Activated CD4-positive, alpha-beta T cell treated with anti-CD3 and anti-CD28 coated beads, Interleukin-2, amount 50 U/mL, for 48 hours (primary cell): Measurements from ENCODE around the gene MFSD6L.
"Not testable (repeated sequence)": the region's sequence is repeated elsewhere in the genome, so short reads cannot be mapped to it uniquely, and the experiment has no call there.

Experiments used
- DNase-seq, 2 experiments: peaks; one replicate each; pipeline ENCODE4 v3.0.0-alpha.2; 2020

The MFSD6L gene

GRCh38 chr17:8825802-8826201 lies 26.6 kb upstream of the MFSD6L start:
- no peak for DNase-seq

- no peak for DNase-seq
Observed at GRCh38 chr17:8823279-8823678, 24.1 kb upstream of the MFSD6L start.

DNA sequence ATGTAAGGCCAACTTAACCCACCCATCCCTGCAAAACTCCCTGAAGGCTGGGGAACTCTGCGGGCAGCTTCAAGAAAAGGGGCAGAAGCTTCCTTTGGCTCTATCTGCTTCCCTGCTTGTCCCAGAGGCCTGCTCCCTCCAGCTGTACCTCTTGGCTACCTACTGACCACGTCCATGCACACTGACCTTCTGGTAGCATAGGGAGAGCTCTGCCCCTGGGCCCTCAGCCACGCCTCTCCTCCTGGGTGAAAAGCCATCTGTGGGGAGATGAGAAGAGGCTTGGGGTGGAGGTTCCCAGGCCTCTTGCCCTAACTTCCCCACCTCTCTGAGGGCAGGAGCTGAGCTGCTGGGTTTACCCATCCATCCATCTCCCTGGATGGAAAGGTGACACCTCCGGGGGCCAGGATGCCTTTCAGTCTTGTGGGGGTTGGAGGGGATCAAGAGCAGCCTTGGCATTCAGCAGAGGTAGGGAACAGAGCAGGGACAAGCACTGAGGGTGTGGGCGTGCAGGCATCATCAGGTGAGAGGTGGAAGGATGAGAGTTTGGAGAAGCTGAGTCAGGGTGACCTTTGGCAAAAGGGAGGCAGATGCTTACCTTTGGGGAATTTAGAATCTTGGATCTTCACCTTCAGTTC lies 23.4 kb upstream of the MFSD6L start:
- DNase-seq, result no peak

GRCh38 chr17:8821446-8822105 lies 22.4 kb upstream of the MFSD6L start:
- no peak for DNase-seq

- DNase-seq, result no peak
Observed at GRCh38 chr17:8820311-8821010, 21.3 kb upstream of the MFSD6L start.

- DNase-seq, result no peak
Observed at GRCh38 chr17:8818654-8819330, 19.6 kb upstream of the MFSD6L start.

- DNase-seq, result no peak
Observed at GRCh38 chr17:8818047-8818446, 18.9 kb upstream of the MFSD6L start.

DNA sequence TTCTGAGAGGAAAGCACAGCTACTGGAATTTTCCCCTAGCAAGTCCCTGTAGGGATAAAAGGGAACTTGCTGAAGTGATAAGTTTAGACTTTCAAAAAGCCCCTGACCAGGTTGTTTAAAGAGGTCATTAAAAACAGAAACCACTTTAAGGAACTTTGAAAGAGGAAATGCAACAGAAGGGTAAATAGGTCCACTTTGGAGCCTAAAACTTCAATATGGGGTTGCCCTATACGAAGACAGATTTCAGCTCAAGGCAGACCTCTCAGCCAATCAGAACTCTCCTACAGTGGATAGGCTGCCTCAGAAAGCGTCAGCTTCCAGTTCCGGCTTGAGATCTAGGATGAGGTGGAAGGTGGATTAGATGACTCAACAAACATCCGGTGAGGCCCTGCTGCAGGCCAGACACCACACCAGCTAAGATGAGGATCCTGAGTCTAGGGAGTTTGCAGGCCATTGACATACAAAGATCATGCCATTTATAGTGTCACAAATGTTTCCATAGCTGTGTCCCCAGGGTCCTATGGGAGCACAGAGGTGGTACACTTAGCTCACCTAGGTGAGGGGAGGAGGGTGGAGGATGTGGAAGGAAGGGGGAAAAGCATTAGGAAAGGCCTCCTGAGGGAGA lies 7.9 kb upstream of the MFSD6L start:
- DNase-seq, result no peak

DNA sequence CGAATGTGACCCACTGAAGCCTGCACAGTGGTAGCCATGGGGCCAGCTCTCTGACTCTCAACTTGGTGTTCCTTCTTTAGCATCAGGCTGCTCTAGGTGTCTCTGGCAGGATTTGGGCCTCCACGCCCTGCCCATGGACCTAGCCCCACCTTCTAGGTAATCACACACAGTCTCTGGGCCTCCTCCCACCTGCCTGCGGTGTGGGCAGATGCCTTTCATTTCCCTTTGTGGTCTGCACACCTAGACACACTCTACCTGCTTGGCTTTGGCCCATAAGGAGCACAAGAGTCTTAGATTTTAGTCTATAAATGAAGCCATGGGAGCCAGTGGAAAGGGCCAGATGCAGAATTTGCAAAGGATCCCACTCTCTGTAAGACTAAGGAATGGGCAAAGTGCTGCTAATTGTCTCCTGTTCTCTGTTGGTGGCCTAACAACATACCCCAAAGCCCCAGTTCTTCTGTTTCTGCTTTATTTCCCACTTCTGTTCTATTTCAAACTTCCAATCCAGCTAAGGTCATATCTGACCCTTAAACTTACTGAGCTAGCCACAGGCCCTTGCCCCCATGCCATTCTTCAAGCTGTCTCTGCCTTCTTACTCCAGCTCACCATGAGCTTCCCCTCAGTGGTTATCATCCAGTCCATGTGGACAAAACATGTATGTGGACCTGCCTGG lies 7.2 kb upstream of the MFSD6L start:
- no peak for DNase-seq

DNA sequence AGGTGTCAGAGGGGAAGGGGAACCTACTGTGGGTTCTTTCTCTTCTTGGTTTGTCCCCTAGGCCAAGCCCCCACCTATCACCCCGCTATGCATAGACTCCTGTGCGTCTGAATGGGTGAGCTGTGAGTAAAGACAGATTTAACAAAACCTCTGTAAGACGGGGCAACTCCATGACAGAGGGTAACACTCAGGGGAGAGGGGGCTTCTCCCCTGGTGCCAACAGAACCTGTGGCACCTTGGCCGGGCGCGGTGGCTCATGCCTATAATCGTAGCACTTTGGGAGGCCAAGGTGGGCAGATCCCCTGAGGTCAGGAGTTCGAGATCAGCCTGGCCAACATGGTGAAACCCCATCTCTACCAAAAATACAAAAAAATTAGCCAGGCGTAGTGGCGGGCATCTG lies 6.2 kb upstream of the MFSD6L start:
- not testable (repeated sequence) for DNase-seq

DNA sequence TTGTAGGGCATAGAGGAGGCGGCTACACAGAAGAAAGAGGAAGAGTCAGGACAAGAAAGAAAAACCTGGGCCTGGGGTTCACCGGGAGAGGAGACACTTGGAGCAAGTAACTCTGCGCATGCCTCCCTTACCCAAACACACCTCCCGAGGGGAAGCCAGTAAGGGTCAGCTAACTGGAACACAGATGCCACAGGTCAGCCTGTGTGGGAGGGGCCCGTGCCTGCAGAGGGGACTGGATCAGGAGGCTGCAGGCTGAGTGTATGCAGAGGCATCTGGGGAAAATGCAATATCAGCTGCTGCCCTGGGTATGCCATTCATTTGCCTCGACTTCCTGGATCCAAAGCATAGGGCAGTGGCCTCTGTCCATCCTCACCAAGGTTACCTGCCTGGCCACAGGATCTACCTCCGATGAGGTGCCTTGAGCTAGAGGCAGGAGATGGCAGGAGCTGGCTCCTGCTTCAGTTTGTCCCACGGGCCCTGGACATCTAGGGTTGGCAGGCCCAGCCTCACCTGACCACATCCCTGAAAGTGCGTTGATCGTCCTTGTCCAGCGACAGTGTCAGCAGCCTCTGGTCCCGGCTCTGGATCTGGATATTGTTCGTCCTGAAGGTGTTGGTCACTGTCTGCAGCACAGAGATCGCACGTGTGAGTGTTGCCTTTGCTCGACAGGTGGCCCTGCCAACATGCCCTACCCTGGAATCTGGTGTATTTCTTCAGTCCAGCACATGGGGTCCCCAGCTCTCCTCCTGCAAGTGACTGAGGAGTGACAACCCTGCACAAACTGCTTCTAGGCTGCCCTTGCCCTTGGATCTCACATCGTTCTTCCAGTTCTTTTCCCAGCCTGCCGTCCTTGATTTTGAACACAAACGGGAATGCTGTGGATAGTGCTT lies 4.6 kb upstream of the MFSD6L start:
- no peak for DNase-seq

DNA sequence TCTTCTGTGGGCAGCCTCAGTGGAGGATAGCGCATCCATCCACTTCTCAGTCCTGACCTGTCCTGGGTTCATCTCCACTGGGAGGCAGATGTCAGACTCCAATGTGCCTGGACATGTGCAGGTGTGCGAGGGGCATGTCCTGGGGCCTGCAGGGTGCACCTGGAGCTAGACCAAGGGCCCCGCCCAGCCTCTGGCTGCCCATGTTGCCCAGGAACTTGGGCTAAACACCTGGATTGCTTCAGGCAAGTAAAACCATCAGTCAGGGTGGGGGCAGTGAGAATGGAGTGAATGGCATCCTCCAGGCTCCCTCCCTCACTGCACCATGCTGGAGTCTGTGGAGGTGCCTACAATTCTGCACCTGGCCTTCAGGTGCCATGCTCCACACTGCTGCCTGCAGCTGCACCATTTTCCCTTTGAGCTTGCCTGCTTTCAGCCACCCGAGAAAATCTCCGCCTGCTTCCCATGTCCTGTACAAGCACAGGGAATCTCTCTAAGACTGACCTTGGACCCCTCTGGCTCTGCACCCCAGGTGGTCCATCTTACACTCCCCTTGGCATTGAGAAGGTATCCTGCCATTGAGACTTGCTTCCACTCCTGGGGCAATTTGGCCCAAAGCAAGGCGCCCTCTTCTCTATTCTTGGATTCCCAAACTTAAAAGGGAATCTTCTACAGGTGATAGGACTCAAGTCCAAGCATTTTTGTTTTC lies 2.1 kb upstream of the MFSD6L start:
- DNase-seq, result no peak

- DNase-seq, result no peak
Observed at GRCh38 chr17:8800656-8801055, 1.5 kb upstream of the MFSD6L start.

- DNase-seq, result no peak
Observed at GRCh38 chr17:8799570-8800212, 526 bp upstream of the MFSD6L start.

DNA sequence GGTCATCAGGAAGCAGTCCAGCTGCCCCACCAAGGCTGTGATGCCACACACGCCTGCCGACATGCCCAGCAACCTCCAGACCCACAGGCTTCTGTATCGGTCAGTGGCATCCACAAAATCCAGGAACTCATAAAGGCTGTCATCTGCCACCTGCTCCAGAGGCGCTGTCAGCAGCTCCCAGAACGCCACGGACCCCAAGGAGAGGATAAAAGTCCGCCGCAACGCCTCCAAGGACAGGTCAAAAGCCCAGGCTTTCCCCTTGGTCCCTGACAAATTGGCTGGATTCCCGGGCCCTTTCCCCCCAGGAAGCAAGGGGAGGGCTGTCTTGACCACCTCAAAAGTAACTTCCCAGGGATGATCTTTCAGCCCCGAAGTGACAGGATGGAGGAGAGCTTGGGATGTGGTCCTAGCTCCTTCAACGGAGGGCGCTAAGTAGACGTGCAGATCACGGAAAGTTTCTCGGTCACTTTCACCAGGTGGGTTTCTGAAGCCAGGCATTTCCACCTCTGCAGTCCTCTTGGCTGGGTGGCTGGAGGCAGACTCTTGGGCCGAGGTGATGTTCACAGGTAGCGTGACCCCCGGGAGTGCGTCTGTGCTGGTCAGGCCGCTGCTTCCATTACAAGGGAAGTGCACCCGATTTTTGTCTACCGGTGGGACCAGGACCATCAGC lies 854 bp downstream of the MFSD6L start:
- no peak for DNase-seq

GRCh38 chr17:8797621-8798175 lies 1.5 kb downstream of the MFSD6L start:
- no peak for DNase-seq

DNA sequence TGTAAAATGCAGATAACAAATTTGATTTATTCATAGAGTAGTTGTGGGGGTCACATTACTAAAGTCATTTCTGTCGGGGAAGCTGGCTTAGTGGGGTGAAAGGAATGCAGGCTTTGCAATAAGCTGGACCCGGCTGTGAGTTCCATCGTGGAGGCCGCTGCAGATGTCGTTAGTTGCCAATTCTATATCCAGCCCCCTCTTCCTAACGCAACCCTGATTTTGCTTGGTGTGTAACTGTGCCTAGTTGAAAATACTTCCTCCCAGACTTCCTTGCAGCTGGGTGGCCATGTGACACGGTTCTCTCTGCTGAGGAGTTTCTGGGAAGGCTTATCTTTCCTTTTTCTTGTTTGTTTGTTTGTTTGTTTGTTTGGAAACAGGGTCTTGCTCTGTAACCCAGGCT lies 4.5 kb downstream of the MFSD6L start:
- DNase-seq, result no peak

- no peak for DNase-seq
Observed at GRCh38 chr17:8793649-8794048, 5.5 kb downstream of the MFSD6L start.

DNA sequence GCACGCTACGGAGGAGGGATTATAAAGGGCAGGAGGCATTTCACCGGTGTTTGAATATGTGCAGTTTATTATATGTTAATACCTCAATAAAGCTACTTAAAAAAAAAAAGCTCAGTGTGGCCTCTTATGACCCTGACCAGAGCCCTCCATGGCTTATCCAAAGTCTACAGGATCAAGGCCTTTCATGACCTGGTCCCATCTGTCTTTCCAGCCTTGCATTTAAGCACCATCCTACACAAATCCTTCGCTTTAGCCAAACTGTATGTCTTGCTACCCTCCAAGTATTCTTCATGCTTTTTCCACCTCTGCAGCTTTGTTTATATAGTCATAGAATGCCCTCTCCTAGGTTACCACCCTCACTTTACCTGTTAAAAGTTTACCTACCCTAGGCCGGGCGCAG lies 6.5 kb downstream of the MFSD6L start:
- no peak for DNase-seq

DNA sequence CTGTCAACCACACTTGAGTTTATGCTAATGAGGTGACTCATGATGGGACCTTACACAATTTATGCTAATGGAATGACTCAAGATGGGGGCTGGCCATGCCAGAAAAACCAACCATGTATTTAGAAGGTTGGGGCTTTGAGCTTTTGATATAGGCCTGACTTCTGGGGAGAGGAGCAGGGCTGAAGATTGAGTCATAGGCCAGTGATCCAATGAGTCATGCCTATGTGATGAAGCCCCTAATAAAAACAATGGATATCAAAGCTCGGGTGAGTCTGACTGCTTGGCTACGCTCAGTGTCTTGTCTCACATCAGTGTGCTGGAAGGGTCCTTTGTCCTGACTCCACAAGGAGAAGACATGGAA lies 7.3 kb downstream of the MFSD6L start:
- no peak for DNase-seq
